ENCODE measurements around the gene ZP1. TPM values are rescaled to one million over a fixed set of nuclear protein-coding genes. Genes with fewer than 3 reads are reported as not detected.
A peak's percentile ranks its signal among the peaks of the same experiment; 100 is the strongest.

The ZP1 gene
- total RNA-seq, 2 donors from 2014 or later = 0.35 TPM; not detected in 1

DNA sequence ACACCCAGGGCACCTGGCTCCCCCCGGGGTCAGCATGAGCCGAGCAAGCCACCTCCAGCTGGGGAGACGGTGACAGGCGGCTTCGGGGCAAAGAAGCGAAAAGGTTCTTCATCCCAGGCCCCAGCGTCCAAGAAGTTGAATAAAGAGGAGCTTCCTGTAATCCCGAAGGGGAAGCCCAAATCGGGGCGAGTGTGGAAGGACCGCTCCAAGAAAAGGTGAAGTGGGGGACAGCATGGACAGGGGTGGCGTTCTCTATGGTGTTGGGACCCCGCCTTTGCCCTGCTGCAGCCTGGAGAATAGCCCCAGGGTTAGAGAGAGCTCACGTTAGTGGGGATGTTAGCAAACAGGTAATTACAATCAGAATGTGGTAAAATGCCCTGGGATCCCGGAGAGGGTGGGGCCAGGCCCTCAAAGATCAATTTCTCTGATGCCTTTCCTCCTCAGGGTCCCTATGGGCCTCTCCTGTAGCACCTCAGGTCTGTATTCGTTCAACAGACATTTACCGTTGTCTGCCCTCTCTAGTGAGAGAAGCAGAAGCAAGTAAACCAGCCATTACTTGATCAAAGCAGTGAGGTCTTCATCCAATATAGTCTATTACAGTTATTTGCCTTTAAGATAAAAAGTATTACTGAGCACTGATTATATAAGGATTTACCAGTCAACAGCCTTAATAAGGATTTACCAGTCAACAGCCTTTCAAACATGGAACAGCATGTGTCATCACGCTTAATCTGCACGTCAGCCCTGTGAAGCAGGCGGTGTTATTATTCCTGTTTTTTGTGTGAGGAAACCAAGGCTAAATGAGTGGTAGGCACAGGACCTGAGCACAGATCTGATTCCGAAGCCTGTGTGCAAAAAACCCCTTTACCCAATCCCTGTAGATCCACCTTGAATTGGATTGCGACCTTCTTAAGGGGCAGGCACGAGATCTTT, 24.4 kb upstream of the ZP1 start:
- H3K36me3 ChIP-seq = no peaks in the 10 kb centered on the region
- H3K27me3 ChIP-seq = no peaks in the 10 kb centered on the region
- peak overlapping the region; percentile 89 to 97 for H3K9ac ChIP-seq (ENCODE audit: low read depth in 2 of 2, low read length in 2 of 2)
- intact Hi-C loops (cut with DNase I) = no loop called here
- DNase-seq = peak; percentile 37
- TF ChIP-seq, protein P1, sequence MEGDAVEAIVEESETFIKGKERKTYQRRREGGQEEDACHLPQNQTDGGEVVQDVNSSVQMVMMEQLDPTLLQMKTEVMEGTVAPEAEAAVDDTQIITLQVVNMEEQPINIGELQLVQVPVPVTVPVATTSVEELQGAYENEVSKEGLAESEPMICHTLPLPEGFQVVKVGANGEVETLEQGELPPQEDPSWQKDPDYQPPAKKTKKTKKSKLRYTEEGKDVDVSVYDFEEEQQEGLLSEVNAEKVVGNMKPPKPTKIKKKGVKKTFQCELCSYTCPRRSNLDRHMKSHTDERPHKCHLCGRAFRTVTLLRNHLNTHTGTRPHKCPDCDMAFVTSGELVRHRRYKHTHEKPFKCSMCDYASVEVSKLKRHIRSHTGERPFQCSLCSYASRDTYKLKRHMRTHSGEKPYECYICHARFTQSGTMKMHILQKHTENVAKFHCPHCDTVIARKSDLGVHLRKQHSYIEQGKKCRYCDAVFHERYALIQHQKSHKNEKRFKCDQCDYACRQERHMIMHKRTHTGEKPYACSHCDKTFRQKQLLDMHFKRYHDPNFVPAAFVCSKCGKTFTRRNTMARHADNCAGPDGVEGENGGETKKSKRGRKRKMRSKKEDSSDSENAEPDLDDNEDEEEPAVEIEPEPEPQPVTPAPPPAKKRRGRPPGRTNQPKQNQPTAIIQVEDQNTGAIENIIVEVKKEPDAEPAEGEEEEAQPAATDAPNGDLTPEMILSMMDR (IDR thresholded peaks at IDR 0.05) = no peak
- peak overlapping the region; percentile 59 for H3K27ac ChIP-seq
- peak overlapping the region; percentile 86 for H3K4me3 ChIP-seq
- peaks cover 12% of the 10 kb centered on the region for H3K4me1 ChIP-seq
- H3K9me3 ChIP-seq = no peaks in the 10 kb centered on the region

DNA sequence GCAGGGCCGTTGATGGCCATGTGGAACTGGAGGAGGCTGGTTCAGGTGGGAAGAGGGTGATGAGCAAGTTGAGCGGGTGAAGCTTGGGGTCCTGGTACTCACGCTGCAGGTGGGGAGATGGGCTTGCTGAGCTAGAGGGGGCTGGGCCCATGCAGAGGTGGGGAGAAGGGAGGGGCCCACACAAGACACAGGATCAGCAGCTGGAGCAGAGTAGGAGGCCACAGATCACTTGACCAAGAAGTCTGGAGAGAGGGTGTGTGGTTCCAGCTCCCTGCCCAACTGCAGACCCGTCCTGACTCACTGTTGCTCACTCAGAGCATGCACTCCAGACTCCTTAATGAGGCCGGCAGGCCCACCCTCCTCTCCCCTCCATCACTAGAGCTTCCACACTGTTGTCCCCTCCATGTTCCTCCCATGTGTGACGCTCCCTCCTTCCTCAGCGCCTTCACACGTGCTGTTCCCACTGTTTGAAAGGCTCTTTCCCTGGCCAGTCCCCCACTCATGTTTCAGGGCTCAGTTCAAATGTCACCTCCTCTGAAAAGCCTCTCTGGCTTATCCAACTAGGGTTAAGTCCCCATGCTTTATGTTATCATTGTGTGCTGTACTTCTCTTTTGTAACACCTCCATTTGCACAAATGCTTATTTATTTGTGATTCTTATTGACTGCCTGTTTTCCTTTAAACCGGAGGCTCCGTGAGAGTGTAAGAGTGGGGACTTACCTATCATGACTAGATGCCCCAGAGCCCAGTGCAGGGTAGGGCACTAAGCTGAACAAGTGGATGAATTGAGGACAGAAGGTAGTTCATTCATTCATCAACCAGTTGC, 23.1 kb upstream of the ZP1 start:
- peak overlapping the region in 1 of 2 donors; percentile 89 for H3K9ac ChIP-seq (ENCODE audit: low read depth in 2 of 2, low read length in 2 of 2)
- intact Hi-C loops (cut with DNase I) = no loop called here
- H3K36me3 ChIP-seq = no peaks in the 10 kb centered on the region
- no peaks in the 10 kb centered on the region for H3K27me3 ChIP-seq
- TF ChIP-seq, protein P1 (IDR thresholded peaks at IDR 0.05) = no peak
- no peak for DNase-seq
- H3K9me3 ChIP-seq = no peaks in the 10 kb centered on the region
- H3K27ac ChIP-seq = no peak overlapping the region
- no peak overlapping the region for H3K4me3 ChIP-seq
- H3K4me1 ChIP-seq = peaks cover 12% of the 10 kb centered on the region

DNA sequence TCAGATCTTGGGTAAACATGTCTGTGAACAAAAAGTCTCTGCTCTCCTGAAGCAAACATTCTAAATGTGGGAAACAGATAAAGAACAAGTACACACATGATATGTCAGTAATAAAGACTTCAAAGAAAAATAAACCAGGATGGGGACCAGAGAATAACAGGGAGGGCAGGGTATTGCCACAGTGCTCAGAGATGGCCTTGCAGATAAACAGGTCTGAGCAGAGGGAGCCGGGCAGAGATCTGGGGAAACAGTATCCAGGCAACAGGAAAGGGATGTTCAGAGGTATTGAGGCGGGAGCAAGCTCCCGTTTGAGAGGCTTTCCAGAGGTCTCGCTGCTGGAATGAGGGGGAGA, 22.5 kb upstream of the ZP1 start:
- Histone ChIP-seq H3K9ac (ENCODE audit: low read depth in 2 of 2, low read length in 2 of 2) (no peak overlapping the region), H3K9me3 (no peaks in the 10 kb centered on the region), H3K36me3 (no peaks in the 10 kb centered on the region), H3K4me1 (peaks cover 12% of the 10 kb centered on the region), H3K4me3 (no peak overlapping the region), H3K27ac (no peak overlapping the region), H3K27me3 (no peaks in the 10 kb centered on the region)
- no peak for DNase-seq
- TF ChIP-seq, protein P1 (IDR thresholded peaks at IDR 0.05) = no peak
- intact Hi-C loops (cut with DNase I) = no loop called here

DNA sequence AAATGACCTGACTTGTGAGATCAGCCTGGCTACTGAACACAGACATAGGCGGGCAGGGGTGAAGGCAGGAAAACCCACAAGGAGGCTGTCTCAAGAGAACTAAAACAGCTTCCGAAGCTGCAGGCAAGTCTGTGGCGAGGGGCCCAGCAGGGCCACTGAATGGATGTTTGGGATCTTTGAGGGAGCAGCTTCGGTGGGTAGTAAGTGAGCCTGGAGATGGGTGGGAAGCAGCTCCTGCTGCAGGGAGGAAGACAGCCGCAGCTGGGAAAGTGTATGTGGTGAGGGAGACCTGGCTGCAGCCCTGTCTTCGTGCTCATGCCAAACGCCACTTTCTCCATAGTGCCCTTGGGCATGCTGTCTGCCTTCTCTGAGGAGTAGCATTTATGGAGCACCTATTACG, 22.0 kb upstream of the ZP1 start:
- H3K27ac ChIP-seq = no peak overlapping the region

DNA sequence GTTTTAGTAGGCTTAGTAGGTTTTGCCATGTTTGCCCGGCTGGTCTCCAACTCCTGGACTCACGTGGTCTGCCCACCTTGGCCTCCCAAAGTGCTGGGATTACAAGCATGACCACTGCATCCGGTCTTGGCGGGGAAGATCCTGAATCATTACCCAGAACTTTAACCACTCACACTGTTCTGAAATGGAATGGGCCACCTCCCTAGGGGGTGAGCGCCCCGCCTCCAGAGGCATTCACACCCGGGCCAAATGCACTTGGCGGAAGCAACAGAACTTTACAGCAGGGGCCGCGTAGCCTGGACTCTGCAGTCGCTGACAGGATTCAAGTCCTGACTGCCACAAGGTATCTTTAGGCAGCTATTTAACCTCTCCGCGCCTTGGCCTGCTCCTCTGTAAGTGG, 20.1 kb upstream of the ZP1 start:
- TF ChIP-seq, protein P1 (IDR thresholded peaks at IDR 0.05) = no peak
- no peak overlapping the region for H3K4me3 ChIP-seq
- no peaks in the 10 kb centered on the region for H3K27me3 ChIP-seq
- H3K36me3 ChIP-seq = no peaks in the 10 kb centered on the region
- no peak for DNase-seq
- H3K9ac ChIP-seq (ENCODE audit: low read depth in 2 of 2, low read length in 2 of 2) = no peak overlapping the region
- peaks cover 6% of the 10 kb centered on the region for H3K4me1 ChIP-seq
- no peak overlapping the region for H3K27ac ChIP-seq
- intact Hi-C loops (cut with DNase I) = no loop called here
- no peaks in the 10 kb centered on the region for H3K9me3 ChIP-seq

More for the DNA sequence above, 22.0 kb upstream of the ZP1 start:
- no peaks in the 10 kb centered on the region for H3K36me3 ChIP-seq
- intact Hi-C loops (cut with DNase I) = no loop called here
- no peak overlapping the region for H3K9ac ChIP-seq (ENCODE audit: low read depth in 2 of 2, low read length in 2 of 2)
- H3K4me3 ChIP-seq = no peak overlapping the region
- DNase-seq = no peak
- no peaks in the 10 kb centered on the region for H3K27me3 ChIP-seq
- TF ChIP-seq, protein P1 (IDR thresholded peaks at IDR 0.05) = no peak
- H3K9me3 ChIP-seq = no peaks in the 10 kb centered on the region
- peaks cover 12% of the 10 kb centered on the region for H3K4me1 ChIP-seq

Measured in colonic mucosa (tissue), 4 donors.